Measurements from ENCODE around the gene GAPVD1.
A peak's percentile ranks its signal among the peaks of the same experiment; 100 is the strongest.
"Not testable (repeated sequence)": the region's sequence is repeated elsewhere in the genome, so short reads cannot be mapped to it uniquely, and the experiment has no call there.

GAPVD1 gene, protein sequence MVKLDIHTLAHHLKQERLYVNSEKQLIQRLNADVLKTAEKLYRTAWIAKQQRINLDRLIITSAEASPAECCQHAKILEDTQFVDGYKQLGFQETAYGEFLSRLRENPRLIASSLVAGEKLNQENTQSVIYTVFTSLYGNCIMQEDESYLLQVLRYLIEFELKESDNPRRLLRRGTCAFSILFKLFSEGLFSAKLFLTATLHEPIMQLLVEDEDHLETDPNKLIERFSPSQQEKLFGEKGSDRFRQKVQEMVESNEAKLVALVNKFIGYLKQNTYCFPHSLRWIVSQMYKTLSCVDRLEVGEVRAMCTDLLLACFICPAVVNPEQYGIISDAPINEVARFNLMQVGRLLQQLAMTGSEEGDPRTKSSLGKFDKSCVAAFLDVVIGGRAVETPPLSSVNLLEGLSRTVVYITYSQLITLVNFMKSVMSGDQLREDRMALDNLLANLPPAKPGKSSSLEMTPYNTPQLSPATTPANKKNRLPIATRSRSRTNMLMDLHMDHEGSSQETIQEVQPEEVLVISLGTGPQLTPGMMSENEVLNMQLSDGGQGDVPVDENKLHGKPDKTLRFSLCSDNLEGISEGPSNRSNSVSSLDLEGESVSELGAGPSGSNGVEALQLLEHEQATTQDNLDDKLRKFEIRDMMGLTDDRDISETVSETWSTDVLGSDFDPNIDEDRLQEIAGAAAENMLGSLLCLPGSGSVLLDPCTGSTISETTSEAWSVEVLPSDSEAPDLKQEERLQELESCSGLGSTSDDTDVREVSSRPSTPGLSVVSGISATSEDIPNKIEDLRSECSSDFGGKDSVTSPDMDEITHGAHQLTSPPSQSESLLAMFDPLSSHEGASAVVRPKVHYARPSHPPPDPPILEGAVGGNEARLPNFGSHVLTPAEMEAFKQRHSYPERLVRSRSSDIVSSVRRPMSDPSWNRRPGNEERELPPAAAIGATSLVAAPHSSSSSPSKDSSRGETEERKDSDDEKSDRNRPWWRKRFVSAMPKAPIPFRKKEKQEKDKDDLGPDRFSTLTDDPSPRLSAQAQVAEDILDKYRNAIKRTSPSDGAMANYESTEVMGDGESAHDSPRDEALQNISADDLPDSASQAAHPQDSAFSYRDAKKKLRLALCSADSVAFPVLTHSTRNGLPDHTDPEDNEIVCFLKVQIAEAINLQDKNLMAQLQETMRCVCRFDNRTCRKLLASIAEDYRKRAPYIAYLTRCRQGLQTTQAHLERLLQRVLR (N-terminal part only)

DNA sequence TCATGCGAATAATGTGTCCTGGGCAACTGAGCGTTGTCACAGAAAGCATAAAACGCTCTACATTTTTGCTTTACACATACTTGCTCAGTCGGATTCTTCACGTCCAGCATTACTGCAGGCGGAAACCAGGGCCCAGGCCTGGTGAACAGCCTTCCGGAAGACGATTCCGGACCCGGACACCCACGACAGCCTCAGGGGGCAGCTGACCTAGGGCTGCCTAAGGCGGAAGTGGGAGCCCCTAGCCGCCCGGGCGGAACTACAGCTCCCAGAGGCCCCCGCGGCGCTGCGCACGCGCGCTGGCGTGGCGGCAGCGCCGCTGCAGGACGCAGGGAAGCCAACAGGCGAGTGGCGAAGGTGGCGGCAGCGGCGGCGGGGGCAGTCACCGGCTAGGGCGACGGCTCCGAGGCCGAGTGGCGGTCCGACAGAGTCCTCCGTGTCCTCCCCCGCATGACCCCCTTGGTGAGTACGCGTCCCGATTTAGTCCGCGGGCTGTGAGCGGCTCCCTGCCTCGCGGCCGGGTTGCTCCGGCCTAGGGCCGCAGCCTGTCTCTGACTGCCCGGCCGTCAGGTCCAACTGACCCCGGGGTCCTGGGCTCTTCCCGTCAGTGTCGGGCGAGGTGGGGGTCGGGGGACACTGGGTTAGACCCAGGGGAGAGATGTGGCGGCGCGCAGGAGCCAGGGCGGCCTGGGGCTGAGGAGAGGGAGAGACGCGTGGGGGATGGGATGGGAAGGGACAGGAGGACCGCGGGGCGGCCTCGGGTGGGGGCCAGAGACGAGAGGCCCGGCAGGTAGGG lies at the start of gene GAPVD1:
TSS of gene GAPVD1 (plus strand) at position 326 of the 793 bp plus-strand sequence. CDS start 37,096 bp downstream, outside the sequence.
- DNase-seq (ENCODE audit: low read depth), result peak; percentile 85

DNA sequence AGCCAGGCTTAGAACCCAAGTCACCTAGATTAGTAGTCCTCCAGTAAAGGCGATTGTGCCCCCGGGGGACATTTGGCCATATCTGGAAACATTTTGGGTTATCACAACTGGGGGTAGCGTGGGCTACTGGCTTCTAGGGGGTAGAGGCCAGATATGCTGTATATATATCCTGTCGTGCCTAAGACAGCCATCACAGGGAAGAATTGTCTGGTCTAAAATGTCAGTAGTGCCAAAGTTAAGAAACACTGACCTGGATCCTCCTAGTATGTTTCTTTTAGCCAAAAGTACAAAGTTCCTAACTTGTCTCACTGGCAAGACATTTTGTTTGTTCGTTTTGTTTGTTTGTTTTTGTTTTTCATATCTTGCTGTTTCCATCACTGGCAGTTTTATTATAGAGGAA lies 47.4 kb upstream of the GAPVD1 start:
- no peak for DNase-seq (ENCODE audit: low read depth)

DNA sequence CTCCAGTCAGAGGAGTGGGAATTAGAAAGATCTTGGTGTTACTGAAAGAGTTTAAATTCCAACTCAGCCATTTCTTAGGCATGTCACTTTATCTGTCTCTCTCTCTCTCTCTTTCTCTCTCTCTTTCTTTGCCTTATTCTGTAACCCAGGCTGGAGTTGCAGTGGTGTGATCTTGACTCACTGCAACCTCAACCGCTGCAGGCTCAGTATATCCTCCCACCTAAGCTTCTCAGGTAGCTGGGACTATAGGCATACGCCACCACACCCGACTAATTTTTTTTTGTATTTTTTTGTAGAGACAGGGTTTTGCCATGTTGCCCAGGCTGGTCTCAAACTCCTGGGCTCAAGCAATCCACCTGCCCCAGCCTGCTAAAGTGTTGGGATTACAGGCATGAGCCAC lies 43.0 kb upstream of the GAPVD1 start:
- no peak for DNase-seq (ENCODE audit: low read depth)

DNA sequence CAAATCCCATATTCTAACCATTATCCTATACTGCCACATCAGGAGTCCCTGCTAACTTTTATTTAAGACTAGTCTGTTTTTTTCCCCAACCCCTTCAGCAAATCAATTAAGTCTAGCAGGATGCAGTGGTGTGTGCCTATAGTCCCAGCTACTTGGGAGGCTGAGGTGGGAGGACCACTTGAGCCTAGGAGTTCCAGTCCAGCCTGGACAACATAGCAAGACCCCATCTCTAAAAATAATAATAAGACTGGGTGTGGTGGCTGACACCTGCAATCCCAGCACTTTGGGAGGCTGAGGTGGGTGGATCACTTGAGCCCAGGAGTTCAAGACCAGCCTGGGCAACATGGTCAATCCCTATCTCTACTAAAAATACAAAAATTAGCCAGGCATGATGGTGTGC lies 36.8 kb upstream of the GAPVD1 start:
- DNase-seq (ENCODE audit: low read depth), result not testable (repeated sequence)

DNA sequence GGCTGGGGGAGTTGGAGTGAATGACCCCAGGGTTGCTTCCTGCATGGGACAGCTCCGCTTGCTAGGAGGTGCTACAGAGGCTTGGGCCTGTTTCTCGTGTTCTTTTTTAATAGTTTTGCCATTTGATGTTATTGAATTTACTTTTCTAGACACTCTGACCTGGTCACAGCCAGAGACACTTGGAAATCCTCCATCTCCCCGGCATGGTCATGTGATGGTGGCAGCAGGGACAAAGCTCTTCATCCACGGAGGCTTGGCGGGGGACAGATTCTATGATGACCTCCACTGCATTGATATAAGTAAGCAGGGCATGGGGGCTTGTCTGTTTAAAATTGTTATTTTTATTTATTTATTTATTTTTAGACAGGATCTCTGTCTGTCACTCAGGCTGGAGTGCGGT lies 33.9 kb upstream of the GAPVD1 start:
- DNase-seq (ENCODE audit: low read depth), result no peak

DNA sequence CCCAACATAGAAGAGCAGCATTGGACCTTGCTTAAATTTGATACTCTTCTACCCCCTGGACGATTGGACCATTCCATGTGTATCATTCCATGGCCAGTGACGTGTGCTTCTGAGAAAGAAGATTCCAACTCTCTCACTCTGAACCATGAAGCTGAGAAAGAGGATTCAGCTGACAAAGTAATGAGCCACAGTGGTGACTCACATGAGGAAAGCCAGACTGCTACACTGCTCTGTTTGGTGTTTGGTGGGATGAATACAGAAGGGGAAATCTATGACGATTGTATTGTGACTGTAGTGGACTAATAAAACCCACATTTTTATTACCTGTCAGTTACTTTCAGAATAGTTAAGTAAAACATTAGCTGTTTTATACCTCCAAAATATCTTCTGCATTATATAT lies 27.9 kb upstream of the GAPVD1 start:
- DNase-seq (ENCODE audit: low read depth), result no peak

DNA sequence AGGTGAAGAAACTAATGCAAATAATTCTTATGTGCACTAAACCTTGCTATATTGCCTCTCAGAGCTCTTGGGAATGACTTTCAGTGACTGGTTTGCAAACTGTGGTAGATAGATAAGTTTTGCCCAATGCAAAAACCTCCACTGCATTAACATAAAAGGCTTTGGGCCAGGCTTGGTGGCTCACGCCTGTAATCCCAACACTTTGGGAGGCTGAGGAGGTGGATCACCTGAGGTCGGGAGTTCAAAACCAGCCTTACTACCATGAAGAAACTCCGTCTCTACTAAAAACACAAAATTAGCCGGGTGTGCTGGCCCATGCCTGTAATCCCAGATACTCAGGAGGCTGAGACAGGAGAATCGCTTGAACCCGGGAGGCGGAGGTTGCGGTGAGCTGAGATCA lies 27.5 kb upstream of the GAPVD1 start:
- DNase-seq (ENCODE audit: low read depth), result not testable (repeated sequence)

DNA sequence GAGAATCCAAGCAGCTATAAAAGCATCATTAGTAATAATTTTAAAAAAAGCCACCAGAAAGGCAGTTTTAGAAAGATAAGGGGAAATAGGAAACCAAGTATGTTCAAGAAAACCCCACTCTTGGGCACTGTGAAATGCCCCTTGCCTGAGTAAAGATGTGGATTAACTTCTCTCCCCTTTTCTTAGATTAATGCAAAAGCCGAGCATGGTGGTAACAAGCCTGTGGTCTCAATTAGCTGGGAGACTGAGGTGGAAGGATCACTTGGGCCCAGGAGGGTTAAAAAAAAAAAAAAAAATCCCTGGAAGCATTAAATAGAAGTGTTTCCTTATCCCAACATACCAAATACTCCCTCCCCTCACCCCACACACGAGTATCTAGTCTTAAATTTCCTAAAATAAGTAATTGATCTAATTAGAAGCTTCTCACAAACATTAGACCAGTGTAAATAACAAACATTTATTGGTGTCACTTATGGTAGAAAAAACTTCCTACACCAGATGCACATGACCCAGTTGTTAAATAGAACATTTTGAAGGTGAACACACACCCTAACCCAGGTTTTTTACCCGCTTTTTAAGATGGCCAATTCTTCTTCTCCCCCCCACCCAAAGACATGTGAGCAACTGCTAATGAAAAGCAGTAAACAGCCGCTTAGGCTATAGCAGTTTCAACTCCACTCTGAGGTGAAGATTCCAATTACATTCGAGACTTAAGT lies 25.7 kb upstream of the GAPVD1 start:
- DNase-seq (ENCODE audit: low read depth), result no peak

DNA sequence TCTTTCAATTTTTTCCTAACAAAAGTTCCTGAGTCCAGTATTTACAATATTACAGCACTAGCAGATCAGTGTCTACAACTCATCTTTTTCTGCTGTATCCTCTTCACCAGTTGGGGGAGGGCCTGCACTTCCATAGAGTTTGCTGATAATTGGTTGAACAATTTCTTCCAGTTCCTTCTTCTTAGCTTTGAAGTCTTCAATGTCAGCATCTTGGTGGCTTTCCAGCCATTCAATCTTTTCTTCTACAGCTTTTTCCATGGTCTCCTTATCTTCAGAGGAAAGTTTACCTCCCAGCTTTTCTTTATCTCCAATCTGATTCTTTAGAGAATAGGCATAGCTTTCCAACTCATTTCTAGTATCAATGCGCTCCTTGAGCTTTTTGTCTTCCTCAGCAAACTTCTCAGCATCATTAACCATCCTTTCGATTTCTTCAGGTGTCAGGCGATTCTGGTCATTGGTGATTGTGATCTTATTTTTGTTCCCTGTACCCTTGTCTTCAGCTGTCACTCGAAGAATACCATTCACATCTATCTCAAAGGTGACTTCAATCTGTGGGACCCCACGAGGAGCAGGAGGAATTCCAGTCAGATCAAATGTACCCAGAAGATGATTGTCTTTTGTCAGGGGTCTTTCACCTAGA lies 25.0 kb upstream of the GAPVD1 start:
- DNase-seq (ENCODE audit: low read depth), result not testable (repeated sequence)

DNA sequence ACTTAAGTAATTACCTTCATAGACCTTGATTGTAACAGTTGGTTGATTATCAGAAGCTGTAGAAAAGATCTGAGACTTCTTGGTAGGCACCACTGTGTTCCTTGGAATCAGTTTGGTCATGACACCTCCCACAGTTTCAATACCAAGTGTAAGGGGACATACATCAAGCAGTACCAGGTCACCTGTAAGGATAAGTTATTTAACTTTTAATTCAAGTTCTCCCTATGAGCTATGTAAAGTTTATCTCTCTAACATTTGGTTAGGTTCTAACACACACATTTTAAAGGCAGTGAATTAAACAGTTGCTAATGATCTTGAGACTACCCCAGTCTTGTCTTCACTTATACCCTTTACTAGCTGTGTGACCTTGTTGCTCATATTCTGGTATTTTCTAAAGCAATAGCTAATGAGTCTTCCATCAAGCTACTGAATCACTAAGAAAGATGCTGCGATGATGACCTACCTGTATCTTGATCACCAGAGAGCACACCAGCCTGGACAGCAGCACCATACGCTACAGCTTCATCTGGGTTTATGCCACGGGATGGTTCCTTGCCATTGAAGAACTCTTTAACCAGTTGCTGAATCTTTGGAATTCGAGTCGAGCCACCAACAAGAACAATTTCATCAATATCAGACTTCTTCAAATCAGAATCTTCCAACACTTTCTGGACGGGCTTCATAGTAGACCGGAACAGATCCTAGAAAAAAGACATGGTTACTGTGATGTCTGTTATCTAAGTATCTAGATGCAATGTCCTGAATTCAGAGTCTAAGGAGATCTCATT lies 23.3 kb upstream of the GAPVD1 start:
- no peak for DNase-seq (ENCODE audit: low read depth)

DNA sequence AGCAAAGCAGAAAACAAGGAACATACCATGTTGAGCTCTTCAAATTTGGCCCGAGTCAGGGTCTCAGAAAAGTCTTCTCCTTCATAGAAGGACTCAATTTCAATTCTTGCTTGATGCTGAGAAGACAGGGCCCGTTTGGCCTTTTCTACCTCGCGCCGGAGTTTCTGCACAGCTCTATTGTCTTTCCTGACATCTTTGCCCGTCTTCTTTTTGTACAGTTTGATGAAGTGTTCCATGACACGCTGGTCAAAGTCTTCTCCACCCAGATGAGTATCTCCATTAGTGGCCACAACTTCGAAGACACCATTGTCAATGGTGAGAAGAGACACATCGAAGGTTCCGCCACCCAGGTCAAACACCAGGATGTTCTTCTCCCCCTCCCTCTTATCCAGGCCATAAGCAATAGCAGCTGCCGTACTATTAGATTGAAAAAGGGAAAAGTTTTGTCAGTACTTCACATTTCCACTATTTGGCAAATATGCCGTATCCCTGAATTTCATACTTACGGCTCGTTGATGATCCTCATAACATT lies 22.6 kb upstream of the GAPVD1 start:
- no peak for DNase-seq (ENCODE audit: low read depth)

DNA sequence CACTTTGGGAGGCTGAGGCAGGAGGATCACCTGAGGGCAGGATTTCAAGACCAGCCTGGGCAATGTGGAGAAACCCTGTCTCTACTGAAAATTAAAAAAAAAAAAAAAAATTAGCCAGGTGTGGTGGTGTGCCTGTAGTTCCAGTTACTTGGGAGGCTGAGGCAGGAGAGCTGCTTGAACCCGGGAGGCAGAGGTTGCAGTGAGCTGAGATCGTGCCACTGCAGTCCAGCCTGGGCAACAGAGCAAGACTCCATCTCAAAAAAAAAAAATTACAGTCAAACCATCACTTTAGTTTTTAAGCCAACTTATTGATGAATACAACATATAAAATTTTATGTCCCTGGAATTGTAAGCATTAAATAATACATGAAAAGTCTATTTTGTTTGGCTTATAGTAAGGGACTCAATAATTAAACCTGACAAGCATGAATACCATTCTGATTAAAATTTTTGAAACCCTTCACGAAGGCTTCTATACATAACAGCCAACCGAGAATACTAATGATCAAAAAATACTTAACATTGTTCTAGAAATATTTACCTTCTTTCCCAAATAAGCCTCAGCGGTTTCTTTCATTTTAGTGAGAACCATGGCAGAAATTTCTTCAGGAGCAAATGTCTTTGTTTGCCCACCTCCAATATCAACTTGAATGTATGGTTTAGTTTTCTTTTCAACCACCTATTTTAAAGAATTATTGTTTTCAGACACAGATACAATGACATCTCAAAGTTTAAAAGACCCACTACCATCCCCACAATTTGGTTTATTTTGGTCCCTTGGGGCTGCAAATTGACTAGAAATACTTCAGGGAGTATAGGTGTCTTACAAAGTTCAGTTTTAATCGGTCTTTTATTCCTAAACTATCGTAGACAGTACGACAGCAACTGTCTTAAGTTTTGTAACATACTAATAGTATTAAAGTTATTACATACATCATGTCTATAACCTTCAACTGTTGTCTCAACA lies 21.7 kb upstream of the GAPVD1 start:
- no peak for DNase-seq (ENCODE audit: low read depth)

DNA sequence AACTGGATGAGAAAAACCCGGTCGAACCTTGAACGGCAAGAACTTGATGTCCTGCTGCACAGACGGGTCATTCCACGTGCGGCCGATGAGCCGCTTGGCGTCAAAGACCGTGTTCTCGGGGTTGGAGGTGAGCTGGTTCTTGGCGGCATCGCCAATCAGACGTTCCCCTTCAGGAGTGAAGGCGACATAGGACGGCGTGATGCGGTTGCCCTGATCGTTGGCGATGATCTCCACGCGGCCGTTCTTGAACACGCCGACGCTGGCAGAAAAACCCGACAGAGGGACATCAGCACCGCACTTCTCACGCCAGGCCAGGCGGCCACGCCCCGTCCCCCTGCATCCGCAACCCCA lies 21.0 kb upstream of the GAPVD1 start:
- DNase-seq (ENCODE audit: low read depth), result no peak

DNA sequence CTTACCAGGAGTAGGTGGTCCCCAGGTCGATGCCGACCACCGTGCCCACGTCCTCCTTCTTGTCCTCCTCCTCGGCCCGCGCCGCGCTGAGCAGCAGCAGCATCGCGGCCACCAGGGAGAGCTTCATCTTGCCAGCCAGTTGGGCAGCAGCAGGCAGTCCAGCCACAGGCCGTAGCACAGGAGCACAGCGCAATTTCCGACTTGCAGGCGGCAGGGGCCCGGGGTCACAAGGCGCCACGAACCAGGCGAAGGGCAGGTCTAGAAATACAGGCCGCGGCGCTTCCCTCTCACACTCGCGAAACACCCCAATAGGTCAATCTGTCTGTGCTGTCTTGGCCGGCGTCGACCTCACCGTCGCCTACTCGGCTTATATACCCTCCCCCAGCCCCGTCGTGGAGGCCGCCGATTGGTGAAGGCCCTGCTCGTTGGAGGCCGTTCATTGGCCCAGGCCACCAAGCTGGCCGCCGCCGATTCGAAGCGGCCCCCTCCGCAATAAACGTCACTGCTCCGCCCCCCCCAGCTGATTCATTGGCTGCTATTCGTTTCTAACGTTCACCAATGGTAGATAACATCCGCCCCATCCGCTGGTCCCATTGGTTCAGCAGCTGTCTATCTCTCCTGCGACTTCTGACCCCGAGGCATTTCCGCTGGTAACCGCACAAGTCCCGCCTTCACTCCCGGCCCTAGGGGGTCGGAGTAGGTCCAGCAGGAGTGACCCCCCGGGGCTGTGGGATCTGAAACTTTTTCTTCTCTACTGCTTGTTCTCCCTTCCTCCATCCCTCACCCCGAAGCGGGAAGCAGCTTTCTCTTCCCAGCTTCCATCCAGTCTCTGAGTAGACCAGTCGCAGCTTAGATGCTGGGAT lies 20.4 kb upstream of the GAPVD1 start, which contains the start of gene HSPA5:
TSS of gene HSPA5 (minus strand) at position 344 of the 863 bp plus-strand sequence. CDS start at position 127, 217 bp downstream.
- peak; percentile 99 for DNase-seq (ENCODE audit: low read depth)

DNA sequence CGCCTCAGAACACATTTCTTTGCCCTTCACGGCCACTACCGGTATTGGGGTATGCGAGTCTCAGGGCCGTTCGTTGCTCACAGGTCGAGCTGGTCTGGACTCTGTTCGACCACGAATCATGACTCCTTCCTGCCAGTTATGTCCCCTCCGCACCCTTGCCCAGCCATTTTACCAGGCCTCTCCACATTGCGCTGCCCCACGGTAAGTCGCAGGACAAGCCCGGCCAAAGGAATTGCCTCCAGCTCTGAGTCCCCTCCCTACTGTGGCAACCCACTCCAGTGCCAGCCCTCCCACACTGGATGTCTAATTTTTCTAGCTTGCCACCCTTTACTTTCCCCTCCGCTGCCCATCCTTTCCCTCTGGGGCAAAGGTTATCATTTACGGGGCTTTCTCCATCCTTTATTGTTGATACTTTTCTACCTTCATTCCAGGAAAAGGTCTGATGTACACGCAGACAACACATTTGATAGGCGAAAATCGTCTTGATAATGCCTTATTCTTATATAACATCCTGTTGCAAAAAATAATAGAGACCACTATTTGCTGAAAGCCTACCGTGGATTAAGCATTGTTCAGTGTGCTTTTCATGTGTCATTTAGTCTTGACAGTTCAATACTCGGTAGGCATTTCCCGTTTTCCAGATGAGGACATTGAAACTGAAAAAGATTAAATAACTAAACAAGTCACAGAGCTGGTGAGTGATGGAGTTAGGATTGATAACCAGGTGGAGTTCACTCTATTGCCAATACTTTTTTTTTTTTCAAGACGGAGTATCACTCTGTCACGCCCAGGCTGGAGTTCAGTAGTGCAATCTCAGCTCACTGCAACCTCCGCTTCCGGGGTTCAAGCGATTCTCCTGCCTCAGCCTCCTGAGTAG lies 19.5 kb upstream of the GAPVD1 start:
- no peak for DNase-seq (ENCODE audit: low read depth)

DNA sequence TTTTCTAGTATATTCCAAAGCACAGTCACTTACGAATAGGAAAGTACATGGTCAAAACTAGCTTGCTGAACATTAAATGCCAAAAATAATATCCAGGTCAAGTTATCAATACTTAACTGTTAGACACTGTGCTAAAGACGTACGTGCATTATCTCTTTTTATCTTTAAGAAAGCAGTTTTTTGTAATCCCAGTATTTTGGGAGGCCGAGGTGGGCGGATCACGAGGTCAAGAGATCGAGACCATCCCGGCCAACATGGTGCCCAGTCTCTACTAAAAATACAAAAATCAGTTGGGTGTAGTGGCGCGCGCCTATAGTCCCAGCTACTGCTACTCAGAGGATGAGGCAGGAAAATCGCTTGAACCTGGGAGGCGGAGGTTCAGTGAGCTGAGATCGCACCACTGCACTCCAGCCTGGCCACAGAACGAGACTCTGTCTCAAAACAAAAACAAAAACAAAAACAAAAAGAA lies 17.8 kb upstream of the GAPVD1 start:
- DNase-seq (ENCODE audit: low read depth), result no peak
